HG03159 (cell line): ENCODE measurements around the gene SUOX.
"Not testable (repeated sequence)": the region's sequence is repeated elsewhere in the genome, so short reads cannot be mapped to it uniquely, and the experiment has no call there.

Source experiments
- ATAC-seq: cut with Tn5 transposase; IDR thresholded peaks from one replicate; pipeline ENCODE4 v1.9.1; 2021; ENCODE audit warnings: mild to moderate bottlenecking, moderate library complexity; ENCODE audit not compliant: unreplicated experiment

SUOX gene

GRCh38 chr12:56017181-56017580, 20.1 kb downstream of the SUOX start:
- ATAC-seq = no peak

- ATAC-seq = no peak
These were observed 21.3 kb downstream of the SUOX start for GRCh38 chr12:56018356-56018755.

DNA sequence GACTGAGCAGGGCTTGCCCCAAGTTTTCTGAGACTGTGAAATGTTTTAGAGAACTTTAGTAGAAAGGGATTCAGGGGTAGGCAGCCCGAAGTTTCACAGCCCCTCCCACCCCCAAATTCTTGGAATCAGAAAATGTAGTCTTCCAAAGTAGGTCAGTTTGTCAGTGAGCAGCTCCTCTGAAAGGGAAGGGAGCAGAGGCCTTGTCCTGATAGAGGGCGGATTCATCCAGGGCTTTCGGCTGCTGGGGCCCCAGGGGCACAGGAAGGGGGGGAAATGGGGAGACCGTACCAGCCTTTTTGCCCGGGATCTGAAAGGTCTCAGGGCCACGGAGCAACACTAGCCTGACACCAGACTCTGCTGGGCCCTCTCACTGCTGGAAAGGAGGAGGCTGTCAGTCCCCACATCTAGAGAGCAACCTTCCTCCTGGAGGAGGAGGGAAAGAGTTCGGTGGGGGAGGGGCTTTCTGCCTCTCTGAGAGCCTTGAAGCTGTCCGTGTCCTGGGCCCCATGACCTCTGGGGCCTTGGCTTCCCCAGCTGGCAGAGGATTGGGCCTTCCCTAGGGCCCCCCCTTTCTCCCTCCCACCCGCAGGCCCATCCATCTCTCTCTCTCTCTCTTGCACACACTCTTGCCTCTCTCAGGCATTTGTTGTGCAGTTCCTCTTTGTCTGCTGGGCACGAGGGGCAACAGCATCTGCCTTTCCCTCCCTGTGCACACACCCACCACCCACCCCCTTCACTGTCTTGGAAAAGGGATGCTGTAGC, 23.5 kb downstream of the SUOX start, which contains the start of gene IKZF4:
IKZF4 (plus strand) TSS at position 621 of the 762 bp plus-strand sequence. CDS start 451 bp downstream, outside the sequence.
- ATAC-seq = no peak

DNA sequence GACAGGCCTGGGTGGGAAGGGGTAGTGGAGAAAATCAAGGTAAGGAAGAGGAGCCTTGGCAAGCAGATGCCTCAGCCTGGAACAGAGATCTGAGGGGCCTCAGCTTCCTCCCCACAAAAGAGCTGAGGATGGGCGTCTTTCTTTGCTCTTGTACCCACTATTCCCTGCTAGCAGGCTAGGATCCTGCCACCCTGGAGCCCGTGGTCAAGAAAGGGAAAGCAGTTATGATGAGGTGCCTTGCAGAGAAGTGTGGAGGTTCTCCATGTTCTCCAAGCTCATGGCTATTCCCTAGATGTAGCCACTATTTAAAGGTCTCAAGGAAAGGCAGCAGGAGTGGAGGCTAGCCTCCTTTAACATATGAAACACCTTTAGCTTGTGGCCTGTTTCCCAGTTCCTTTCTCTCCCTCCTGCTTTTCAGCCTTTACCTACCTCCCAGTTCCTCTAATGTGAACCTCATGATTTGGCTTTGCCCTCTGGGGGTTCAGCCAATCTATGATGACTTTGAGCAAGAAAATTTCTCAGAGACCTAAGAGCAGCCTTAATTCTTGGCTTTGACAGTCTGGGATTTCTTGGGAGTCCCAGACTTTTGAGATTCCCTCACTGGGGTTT, 24.9 kb downstream of the SUOX start:
- no peak for ATAC-seq

- no peak for ATAC-seq
These were observed 31.6 kb downstream of the SUOX start for GRCh38 chr12:56028511-56029165.

- no peak for ATAC-seq
These were observed 32.1 kb downstream of the SUOX start for GRCh38 chr12:56029166-56029519.

DNA sequence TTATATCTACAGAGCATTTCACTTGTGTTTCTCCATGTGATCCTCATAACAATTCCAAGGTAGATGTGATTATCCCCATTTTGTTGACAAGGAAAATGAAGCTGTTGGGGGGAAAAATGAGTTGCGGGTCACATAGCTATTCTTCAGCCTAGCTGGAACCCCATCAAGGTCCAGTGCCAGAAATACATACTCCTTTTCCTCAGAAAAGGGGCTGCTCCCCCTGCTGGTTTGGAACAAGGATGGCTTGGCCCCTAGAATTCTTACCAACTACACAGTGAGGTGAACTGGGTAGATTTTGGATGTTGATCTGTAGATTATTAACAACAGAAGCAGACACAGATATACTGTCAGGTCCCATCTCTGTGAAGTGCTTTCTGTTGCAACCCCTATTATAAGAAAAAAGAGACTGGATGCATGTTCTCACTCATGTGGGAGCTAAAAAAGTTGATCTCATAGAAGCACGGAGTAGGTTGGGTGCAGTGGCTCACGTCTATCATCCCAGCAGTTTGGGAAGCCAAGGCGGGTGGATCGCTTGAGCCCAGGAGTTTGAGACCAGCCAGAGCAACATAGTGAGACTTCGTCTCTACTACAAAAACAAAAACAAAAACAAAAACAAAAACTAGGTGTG, 32.7 kb downstream of the SUOX start:
- ATAC-seq = no peak

DNA sequence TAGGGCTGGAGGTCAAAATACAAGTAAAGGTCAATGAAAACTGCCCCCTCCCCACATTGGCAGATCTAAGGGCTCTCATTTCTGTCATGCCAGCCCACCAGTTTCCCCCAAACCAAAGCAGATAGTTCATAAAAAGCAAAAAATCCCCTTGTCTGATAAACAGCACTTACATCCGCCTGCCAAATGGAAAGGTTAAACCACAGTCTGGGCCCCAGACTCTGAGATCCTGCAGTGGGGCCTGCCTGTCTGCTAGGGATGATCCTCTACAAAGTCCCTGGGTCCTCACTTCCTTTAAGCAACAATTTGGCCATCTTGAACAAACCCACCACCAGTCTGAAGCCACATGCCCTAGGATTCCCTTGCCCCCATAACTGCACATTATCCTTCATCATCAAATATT, 34.9 kb downstream of the SUOX start:
- ATAC-seq = no peak

DNA sequence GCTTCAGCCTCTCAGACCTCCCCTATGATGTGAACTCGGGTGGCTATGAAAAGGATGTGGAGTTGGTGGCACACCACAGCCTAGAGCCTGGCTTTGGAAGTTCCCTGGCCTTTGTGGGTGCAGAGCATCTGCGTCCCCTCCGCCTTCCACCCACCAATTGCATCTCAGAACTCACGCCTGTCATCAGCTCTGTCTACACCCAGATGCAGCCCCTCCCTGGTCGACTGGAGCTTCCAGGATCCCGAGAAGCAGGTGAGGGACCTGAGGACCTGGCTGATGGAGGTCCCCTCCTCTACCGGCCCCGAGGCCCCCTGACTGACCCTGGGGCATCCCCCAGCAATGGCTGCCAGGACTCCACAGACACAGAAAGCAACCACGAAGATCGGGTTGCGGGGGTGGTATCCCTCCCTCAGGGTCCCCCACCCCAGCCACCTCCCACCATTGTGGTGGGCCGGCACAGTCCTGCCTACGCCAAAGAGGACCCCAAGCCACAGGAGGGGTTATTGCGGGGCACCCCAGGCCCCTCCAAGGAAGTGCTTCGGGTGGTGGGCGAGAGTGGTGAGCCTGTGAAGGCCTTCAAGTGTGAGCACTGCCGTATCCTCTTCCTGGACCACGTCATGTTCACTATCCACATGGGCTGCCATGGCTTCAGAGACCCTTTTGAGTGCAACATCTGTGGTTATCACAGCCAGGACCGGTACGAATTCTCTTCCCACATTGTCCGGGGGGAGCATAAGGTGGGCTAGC, 37.7 kb downstream of the SUOX start:
- no peak for ATAC-seq

DNA sequence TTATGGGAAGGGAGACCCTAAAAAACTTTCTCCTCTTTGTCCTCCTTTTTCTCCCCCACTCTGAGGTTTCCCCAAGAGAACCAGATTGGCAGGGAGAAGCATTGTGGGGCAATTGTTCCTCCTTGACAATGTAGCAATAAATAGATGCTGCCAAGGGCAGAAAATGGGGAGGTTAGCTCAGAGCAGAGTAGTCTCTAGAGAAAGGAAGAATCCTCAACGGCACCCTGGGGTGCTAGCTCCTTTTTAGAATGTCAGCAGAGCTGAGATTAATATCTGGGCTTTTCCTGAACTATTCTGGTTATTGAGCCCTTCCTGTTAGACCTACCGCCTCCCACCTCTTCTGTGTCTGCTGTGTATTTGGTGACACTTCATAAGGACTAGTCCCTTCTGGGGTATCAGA, 40.1 kb downstream of the SUOX start:
- ATAC-seq = no peak

DNA sequence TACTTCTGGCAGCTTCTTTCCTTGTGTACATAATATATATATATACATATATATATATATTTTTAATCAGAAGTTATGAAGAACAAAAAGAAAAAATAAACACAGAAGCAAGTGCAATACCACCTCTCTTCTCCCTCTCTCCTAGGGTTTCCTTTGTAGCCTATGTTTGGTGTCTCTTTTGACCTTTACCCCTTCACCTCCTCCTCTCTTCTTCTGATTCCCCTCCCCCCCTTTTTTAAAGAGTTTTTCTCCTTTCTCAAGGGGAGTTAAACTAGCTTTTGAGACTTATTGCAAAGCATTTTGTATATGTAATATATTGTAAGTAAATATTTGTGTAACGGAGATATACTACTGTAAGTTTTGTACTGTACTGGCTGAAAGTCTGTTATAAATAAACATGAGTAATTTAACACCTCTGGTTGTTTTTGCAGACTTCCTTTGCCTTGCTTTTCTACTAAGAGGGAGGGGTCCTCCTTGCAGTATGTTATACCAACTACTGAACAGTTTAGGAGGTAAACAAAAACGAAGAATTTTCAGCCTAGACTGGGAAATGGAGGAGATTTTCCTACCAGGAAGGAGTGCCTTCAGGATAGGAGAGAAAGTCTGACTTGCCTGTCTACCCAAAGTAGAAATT, 41.1 kb downstream of the SUOX start:
- ATAC-seq = no peak

- no peak for ATAC-seq
These were observed 43.1 kb downstream of the SUOX start for GRCh38 chr12:56040151-56040550.

- ATAC-seq = peak; percentile 4
These were observed 44.0 kb downstream of the SUOX start for GRCh38 chr12:56040963-56041551.

GRCh38 chr12:56041552-56042429, 44.7 kb downstream of the SUOX start, which contains the start of gene RPS26:
TSS of gene RPS26 (plus strand) at chr12:56041918. CDS start at chr12:56042167, 249 bp downstream.
- peak; percentile 96 for ATAC-seq

GRCh38 chr12:56042430-56042813, 45.3 kb downstream of the SUOX start:
- ATAC-seq = not testable (repeated sequence)

- no peak for ATAC-seq
These were observed 45.8 kb downstream of the SUOX start for GRCh38 chr12:56042843-56043242.

DNA sequence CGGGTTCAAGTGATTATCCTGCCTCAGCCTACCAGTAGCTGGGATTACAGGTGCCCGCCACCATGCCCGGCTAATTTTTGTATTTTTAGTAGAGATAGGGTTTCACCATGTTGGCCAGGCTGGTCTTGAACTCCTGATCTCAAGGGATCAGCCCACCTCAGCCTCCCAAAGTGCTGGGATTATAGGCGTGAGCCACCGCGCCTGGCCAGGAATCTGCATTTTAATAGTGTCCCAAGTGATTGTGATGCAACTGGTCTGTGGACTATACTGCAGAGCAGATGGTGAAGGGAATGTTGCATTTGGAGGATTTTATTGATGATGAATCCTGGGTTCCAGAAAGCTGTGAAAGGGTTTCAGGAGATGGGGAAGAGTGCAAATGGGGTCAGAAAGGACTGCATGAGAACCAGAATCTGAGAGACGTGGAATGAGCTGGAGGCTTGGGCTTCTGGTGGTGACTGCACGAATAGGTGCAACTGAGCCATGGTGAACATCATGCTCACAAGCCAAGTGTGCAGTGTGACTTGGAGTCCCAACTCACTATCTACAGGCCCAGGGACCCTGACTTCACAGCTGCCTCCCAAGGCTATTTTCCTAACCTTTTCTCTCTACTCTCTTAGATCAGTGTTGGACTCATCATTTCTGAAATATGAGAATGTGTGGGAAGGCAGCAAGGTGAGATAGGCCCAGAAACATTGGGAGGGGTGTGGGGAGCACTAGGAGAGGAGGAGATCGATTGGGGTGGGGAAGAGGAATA, 49.1 kb downstream of the SUOX start:
- no peak for ATAC-seq

GRCh38 chr12:56053407-56053893, 56.4 kb downstream of the SUOX start:
- no peak for ATAC-seq
